EH (cell line): ENCODE results near the gene NFATC1.
A peak's percentile ranks its signal among the peaks of the same experiment; 100 is the strongest.

Source experiments
- DNase-seq: peaks from one replicate; pipeline ENCODE4 v3.0.0-alpha.2; 2015; ENCODE audit warnings: low read depth

The NFATC1 gene

GRCh38 chr18:79389689-79390088 lies 6.0 kb upstream of the NFATC1 start:
- DNase-seq, result no peak

- no peak for DNase-seq
These were observed 3.5 kb upstream of the NFATC1 start for GRCh38 chr18:79392226-79392625.

- no peak for DNase-seq
These were observed 2.5 kb upstream of the NFATC1 start for GRCh38 chr18:79393181-79393634.

- DNase-seq, result peak; percentile 85
These were observed 1.8 kb upstream of the NFATC1 start for GRCh38 chr18:79393635-79394533.

- peak; percentile 73 for DNase-seq
These were observed 1.0 kb upstream of the NFATC1 start for GRCh38 chr18:79394534-79395307.

GRCh38 chr18:79395308-79395640 lies 456 bp upstream of the NFATC1 start:
- no peak for DNase-seq

GRCh38 chr18:79396431-79397246 lies 909 bp downstream of the NFATC1 start:
- peak; percentile 51 for DNase-seq

- DNase-seq, result no peak
These were observed 1.6 kb downstream of the NFATC1 start for GRCh38 chr18:79397247-79397829.

- no peak for DNase-seq
These were observed 2.4 kb downstream of the NFATC1 start for GRCh38 chr18:79397830-79398761.

GRCh38 chr18:79399275-79400081 lies 3.7 kb downstream of the NFATC1 start:
- DNase-seq, result no peak

- DNase-seq, result peak; percentile 34
These were observed 4.4 kb downstream of the NFATC1 start for GRCh38 chr18:79400091-79400590.

GRCh38 chr18:79400591-79401381 lies 5.1 kb downstream of the NFATC1 start:
- DNase-seq, result no peak

- DNase-seq, result no peak
These were observed 5.9 kb downstream of the NFATC1 start for GRCh38 chr18:79401494-79402208.

GRCh38 chr18:79402209-79402576 lies 6.5 kb downstream of the NFATC1 start:
- DNase-seq, result no peak

GRCh38 chr18:79402977-79403722 lies 7.4 kb downstream of the NFATC1 start:
- peak; percentile 50 for DNase-seq

- DNase-seq, result no peak
These were observed 8.2 kb downstream of the NFATC1 start for GRCh38 chr18:79403723-79404566.

GRCh38 chr18:79404567-79404910 lies 8.8 kb downstream of the NFATC1 start:
- DNase-seq, result no peak
